Myocyte (in vitro differentiated cells): Measurements from ENCODE around the gene WFDC9. TPM values are rescaled to one million over a fixed set of nuclear protein-coding genes. Genes with fewer than 3 reads are reported as not detected.
"Not testable (repeated sequence)": the region's sequence is repeated elsewhere in the genome, so short reads cannot be mapped to it uniquely, and the experiment has no call there.

ENCODE experiments used
- DNase-seq: peaks from one replicate; pipeline ENCODE4 v3.0.0-alpha.2; 2012; ENCODE audit warnings: low read depth
- polyA plus RNA-seq: library from polyadenylated mRNA; unstranded; fragments of >200 nt; gene quantifications from one replicate; pipeline ENCODE4 v1.2.1, GENCODE V29; 2012; ENCODE audit warnings: missing spikeins
- total RNA-seq: library from RNA; depleted of rRNA; stranded (reverse); fragments of >200 nt; gene quantifications from 2 replicates; pipeline ENCODE4 v1.2.3, GENCODE V29; 2014

The WFDC9 gene
- total RNA-seq = not detected in 2 replicates
- polyA plus RNA-seq = not detected

- DNase-seq = no peak
Observed at GRCh38 chr20:45631184-45631583, at the start of gene WFDC9. WFDC9 (minus strand) TSS chr20:45631284; CDS start chr20:45610181, 21,103 bp downstream.

- no peak for DNase-seq
Observed at GRCh38 chr20:45679650-45680049, 48.6 kb upstream of the WFDC9 start.

- DNase-seq = no peak
Observed at GRCh38 chr20:45672765-45673164, 41.7 kb upstream of the WFDC9 start.

GRCh38 chr20:45670139-45670538 lies 39.1 kb upstream of the WFDC9 start, which contains the start of gene WFDC11:
WFDC11 (minus strand) TSS chr20:45670239; CDS start chr20:45650600, 19,639 bp downstream.
- no peak for DNase-seq

GRCh38 chr20:45657038-45657437 lies 26.0 kb upstream of the WFDC9 start:
- DNase-seq = not testable (repeated sequence)

GRCh38 chr20:45651726-45652125 lies 20.6 kb upstream of the WFDC9 start:
- not testable (repeated sequence) for DNase-seq

- DNase-seq = no peak
Observed at GRCh38 chr20:45649312-45649863, 18.3 kb upstream of the WFDC9 start.

- DNase-seq = no peak
Observed at GRCh38 chr20:45647441-45648050, 16.5 kb upstream of the WFDC9 start.

- no peak for DNase-seq
Observed at GRCh38 chr20:45646875-45647274, 15.8 kb upstream of the WFDC9 start.

GRCh38 chr20:45645869-45646268 lies 14.8 kb upstream of the WFDC9 start:
- not testable (repeated sequence) for DNase-seq

- DNase-seq = not testable (repeated sequence)
Observed at GRCh38 chr20:45641076-45641475, 10.0 kb upstream of the WFDC9 start.

- DNase-seq = no peak
Observed at GRCh38 chr20:45639687-45640086, 8.6 kb upstream of the WFDC9 start.

- DNase-seq = no peak
Observed at GRCh38 chr20:45636513-45636912, 5.4 kb upstream of the WFDC9 start.

- DNase-seq = no peak
Observed at GRCh38 chr20:45630371-45630770, 713 bp downstream of the WFDC9 start.

- peak; percentile 48 for DNase-seq
Observed at GRCh38 chr20:45629496-45630100, 1.5 kb downstream of the WFDC9 start, which contains the start of gene WFDC10A. WFDC10A (plus strand) TSS chr20:45629739; CDS start chr20:45629814, 75 bp downstream.

- DNase-seq = no peak
Observed at GRCh38 chr20:45626540-45626939, 4.5 kb downstream of the WFDC9 start.

- DNase-seq = no peak
Observed at GRCh38 chr20:45621593-45621992, 9.5 kb downstream of the WFDC9 start.

- no peak for DNase-seq
Observed at GRCh38 chr20:45617591-45617990, 13.5 kb downstream of the WFDC9 start.

GRCh38 chr20:45612314-45612713 lies 18.8 kb downstream of the WFDC9 start:
- no peak for DNase-seq

- DNase-seq = peak; percentile 80
Observed at GRCh38 chr20:45611054-45611453, 20.0 kb downstream of the WFDC9 start.

GRCh38 chr20:45607810-45608209 lies 23.3 kb downstream of the WFDC9 start:
- no peak for DNase-seq

- no peak for DNase-seq
Observed at GRCh38 chr20:45595235-45595634, 35.8 kb downstream of the WFDC9 start.

GRCh38 chr20:45593498-45593897 lies 37.6 kb downstream of the WFDC9 start:
- no peak for DNase-seq
